IMR-90 (cell line): ENCODE results near the gene TAF4.

ENCODE experiments used
- CEBPB ChIP-seq: IDR thresholded peaks from 2 replicates; pipeline ENCODE4 v1.6.1; 2012; ENCODE audit warnings: low read depth, low read length, improper control_type of control experiment
- CHD1 ChIP-seq: IDR thresholded peaks from 2 replicates; pipeline ENCODE4 v1.6.1; 2012; ENCODE audit warnings: low read depth, low read length, improper control_type of control experiment
- FOS ChIP-seq: fragments of 150-350 bp; IDR thresholded peaks from 2 replicates; pipeline ENCODE4 v1.6.1; 2016; ENCODE audit warnings: low read depth, low read length
- MAFK ChIP-seq: IDR thresholded peaks from 2 replicates; pipeline ENCODE4 v1.6.1; 2012; ENCODE audit warnings: low read depth, low read length, improper control_type of control experiment
- MXI1 ChIP-seq: IDR thresholded peaks from 2 replicates; pipeline ENCODE4 v1.6.1; 2012; ENCODE audit warnings: low read depth, mild to moderate bottlenecking, low read length, moderate library complexity, borderline replicate concordance
- POLR2A ChIP-seq: IDR thresholded peaks from 2 replicates; pipeline ENCODE4 v1.6.1; 2012; ENCODE audit warnings: mild to moderate bottlenecking, low read depth, low read length
- RCOR1 ChIP-seq: IDR thresholded peaks from 2 replicates; pipeline ENCODE4 v1.6.1; 2012; ENCODE audit warnings: mild to moderate bottlenecking, low read length, improper control_type of control experiment; ENCODE audit not compliant: insufficient replicate concordance
- RFX5 ChIP-seq: IDR thresholded peaks from 2 replicates; pipeline ENCODE4 v1.8.0; 2012; ENCODE audit warnings: low read depth, mild to moderate bottlenecking, low read length, moderate library complexity
- TF ChIP-seq, protein P1 (sequence below): conservative IDR thresholded peaks from 2 replicates; pipeline ENCODE4 v1.5.1; 2012; ENCODE audit warnings: mild to moderate bottlenecking, low read depth, low read length, improper control_type of control experiment
- TF ChIP-seq, protein P2 (sequence below): fragments of 150-350 bp; IDR thresholded peaks from 2 replicates; pipeline ENCODE4 v1.6.1; 2017; ENCODE audit warnings: mild to moderate bottlenecking, antibody characterized with exemption, low read length, low read depth

DNA sequence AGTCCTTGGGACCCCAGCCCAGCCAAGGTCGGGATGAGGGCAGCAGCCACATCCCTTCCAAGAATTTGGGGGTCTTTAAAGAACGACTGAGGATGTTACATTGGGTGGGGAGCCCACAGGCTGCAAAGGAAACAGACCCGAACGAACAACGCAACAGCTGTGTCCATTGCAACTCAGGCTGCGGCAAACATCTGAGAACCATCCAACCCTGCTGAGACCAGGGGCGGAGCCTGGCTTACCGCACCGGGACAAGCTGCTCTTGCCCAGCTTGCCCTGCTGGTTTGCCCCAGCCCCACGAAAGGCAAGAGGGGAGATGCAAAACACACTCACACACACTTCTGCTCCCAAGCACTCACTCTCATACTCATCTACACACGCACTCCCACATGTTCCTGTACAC lies 21.5 kb upstream of the TAF4 start:
- TF ChIP-seq POLR2A, result no peak
- TF ChIP-seq, protein P1, sequence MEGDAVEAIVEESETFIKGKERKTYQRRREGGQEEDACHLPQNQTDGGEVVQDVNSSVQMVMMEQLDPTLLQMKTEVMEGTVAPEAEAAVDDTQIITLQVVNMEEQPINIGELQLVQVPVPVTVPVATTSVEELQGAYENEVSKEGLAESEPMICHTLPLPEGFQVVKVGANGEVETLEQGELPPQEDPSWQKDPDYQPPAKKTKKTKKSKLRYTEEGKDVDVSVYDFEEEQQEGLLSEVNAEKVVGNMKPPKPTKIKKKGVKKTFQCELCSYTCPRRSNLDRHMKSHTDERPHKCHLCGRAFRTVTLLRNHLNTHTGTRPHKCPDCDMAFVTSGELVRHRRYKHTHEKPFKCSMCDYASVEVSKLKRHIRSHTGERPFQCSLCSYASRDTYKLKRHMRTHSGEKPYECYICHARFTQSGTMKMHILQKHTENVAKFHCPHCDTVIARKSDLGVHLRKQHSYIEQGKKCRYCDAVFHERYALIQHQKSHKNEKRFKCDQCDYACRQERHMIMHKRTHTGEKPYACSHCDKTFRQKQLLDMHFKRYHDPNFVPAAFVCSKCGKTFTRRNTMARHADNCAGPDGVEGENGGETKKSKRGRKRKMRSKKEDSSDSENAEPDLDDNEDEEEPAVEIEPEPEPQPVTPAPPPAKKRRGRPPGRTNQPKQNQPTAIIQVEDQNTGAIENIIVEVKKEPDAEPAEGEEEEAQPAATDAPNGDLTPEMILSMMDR, result no peak
- no peak for TF ChIP-seq FOS
- TF ChIP-seq CHD1, result no peak
- no peak for TF ChIP-seq CEBPB
- TF ChIP-seq RCOR1, result no peak
- no peak for TF ChIP-seq RFX5
- TF ChIP-seq, protein P2, sequence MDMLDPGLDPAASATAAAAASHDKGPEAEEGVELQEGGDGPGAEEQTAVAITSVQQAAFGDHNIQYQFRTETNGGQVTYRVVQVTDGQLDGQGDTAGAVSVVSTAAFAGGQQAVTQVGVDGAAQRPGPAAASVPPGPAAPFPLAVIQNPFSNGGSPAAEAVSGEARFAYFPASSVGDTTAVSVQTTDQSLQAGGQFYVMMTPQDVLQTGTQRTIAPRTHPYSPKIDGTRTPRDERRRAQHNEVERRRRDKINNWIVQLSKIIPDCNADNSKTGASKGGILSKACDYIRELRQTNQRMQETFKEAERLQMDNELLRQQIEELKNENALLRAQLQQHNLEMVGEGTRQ, result no peak
- TF ChIP-seq MXI1, result no peak
- no peak for TF ChIP-seq MAFK
